M059J (cell line): ENCODE measurements around the gene SCAND1. TPM values are rescaled to one million over a fixed set of nuclear protein-coding genes. Genes with fewer than 3 reads are reported as not detected.

ENCODE experiments used
- DNase-seq: peaks from one replicate; pipeline ENCODE4 v3.0.0-alpha.2; 2012; ENCODE audit warnings: low read depth
- total RNA-seq: library from RNA; depleted of rRNA; stranded (reverse); fragments of >200 nt; shearing (Covaris generic); gene quantifications from 2 replicates; pipeline ENCODE4 v1.2.3, GENCODE V29; 2014; rRNA removed

The SCAND1 gene
- total RNA-seq, 1 experiment from 2014 or later: 106 TPM

DNA sequence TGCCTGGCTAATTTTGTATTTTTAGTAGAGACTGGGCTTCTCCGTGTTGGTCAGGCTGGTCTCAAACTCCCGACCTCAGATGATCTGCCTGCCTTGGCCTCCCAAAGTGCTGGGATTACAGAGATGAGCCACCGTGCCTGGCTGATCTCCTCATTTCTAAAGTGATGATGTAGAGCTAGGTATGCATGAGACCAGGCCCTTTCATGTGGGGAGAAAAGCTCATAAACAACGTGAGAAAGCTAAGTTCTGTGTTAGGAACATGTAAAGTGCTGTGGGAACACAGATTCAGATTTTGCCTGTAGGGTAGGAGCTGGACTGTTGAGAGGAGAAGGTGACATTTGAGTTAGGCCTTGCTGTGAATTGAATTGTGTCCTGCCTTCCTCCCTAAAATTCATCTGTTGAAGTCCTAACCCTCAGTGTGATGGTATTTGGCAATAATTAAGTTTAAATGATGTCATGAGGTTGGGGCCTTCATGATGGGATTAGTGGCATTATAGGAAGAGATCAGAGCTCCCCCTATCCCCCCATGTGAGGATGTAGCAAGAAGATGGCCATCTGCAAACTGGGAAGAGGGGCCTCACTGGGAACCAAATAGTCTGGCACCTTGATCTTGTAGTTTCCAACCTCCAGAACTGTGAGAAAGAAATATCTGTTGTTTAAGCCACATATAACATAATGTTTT lies 49.2 kb downstream of the SCAND1 start:
- DNase-seq: no peak

DNA sequence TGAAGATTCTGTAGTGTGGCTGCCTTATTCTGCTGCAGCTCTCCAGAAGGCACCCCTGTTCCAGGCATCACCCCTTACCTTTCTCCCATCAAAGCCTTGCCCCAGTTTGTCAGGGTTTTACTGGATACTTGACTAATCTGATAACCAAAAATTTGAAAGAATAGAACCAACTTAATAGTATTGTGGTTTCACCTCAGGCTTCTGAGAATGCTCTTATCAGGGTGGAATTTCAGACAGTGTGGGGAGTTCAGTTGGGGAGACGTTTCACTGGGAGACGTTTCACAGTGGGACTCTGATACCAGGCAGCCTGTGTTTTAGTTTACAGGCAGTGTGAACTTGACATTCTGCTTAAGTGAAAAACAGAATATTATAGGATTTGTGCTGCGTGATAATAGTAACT lies 50.5 kb downstream of the SCAND1 start:
- no peak for DNase-seq

Other genes with a start within 250 kb of the SCAND1 start
- 139 and 201 TPM in 2 replicates for gene RBM39, start 212.2 kb downstream of the SCAND1 start, total RNA-seq
- gene PHF20, start 182.5 kb downstream of the SCAND1 start, total RNA-seq: 23.4 and 57.6 TPM in 2 replicates
- 2.1 and 5.5 TPM in 2 replicates for gene CNBD2, start 14.1 kb upstream of the SCAND1 start, total RNA-seq
- 20.1 and 34.9 TPM in 2 replicates for gene EPB41L1, start 200.2 kb upstream of the SCAND1 start, total RNA-seq